Measurements from ENCODE around the gene LRRN3. TPM values are rescaled to one million over a fixed set of nuclear protein-coding genes. Genes with fewer than 3 reads are reported as not detected.
A peak's percentile ranks its signal among the peaks of the same experiment; 100 is the strongest.

Gene LRRN3
- total RNA-seq, 1 donor from 2014 or later = 2.2 TPM

DNA sequence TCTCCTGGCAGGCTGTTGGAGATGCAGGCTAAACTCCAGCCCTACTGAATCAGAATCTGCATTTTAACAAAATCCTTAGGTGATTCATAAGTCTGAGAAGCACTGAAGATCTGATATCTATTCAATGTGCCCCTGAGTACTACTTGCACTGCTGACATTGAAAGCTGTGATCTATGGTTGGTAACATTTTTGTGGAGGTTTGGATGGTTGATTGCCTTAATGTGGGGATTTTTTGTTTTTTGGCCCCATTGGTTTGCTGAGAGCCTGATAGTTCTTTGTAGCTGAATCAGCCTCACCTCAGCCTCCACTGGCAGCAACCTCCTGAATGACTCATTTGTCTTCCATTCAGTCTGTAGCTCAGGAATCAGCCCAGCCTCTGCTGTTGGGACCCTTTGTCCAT is 14.7 kb upstream of the LRRN3 start:
- H4K20me1 ChIP-seq (ENCODE audit: insufficient read depth, low read length) = no peaks in the 10 kb centered on the region
- H3K36me3 ChIP-seq (ENCODE audit: insufficient read depth, low read length) = no peaks in the 10 kb centered on the region
- TF ChIP-seq, protein P1, sequence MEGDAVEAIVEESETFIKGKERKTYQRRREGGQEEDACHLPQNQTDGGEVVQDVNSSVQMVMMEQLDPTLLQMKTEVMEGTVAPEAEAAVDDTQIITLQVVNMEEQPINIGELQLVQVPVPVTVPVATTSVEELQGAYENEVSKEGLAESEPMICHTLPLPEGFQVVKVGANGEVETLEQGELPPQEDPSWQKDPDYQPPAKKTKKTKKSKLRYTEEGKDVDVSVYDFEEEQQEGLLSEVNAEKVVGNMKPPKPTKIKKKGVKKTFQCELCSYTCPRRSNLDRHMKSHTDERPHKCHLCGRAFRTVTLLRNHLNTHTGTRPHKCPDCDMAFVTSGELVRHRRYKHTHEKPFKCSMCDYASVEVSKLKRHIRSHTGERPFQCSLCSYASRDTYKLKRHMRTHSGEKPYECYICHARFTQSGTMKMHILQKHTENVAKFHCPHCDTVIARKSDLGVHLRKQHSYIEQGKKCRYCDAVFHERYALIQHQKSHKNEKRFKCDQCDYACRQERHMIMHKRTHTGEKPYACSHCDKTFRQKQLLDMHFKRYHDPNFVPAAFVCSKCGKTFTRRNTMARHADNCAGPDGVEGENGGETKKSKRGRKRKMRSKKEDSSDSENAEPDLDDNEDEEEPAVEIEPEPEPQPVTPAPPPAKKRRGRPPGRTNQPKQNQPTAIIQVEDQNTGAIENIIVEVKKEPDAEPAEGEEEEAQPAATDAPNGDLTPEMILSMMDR (IDR thresholded peaks at IDR 0.05; ENCODE audit: insufficient read depth, low read depth, low read length) = no peak
- no peak for TF ChIP-seq EZH2 (IDR thresholded peaks at IDR 0.05; ENCODE audit: insufficient read depth, low read length)
- Mint-ChIP-seq H3K9me3 (ENCODE audit: unreplicated experiment) (no peaks in the 10 kb centered on the region), H3K27me3 (ENCODE audit: low read depth, unreplicated experiment) (no peaks in the 10 kb centered on the region), H3K4me3 (ENCODE audit: unreplicated experiment) (no peak overlapping the region), H3K36me3 (ENCODE audit: low read depth, unreplicated experiment) (no peaks in the 10 kb centered on the region), H3K4me1 (ENCODE audit: low read depth, unreplicated experiment) (peaks cover 39% of the 10 kb centered on the region), H3K27ac (ENCODE audit: unreplicated experiment) (no peak overlapping the region)
- H3K9ac ChIP-seq (ENCODE audit: low read length) = no peak overlapping the region
- no peaks in the 10 kb centered on the region for H3K9me3 ChIP-seq (ENCODE audit: insufficient read depth, low read depth, low read length)
- FAIRE-seq (peak; percentile 84), DNase-seq (ENCODE audit: low read depth) (peak; percentile 97)
- H3K27me3 ChIP-seq (ENCODE audit: insufficient read depth, low read length) = no peaks in the 10 kb centered on the region
- H3K4me2 ChIP-seq (ENCODE audit: low read length) = peak overlapping the region; percentile 19
- H3K4me3 ChIP-seq (ENCODE audit: insufficient read depth, low read depth, low read length) = no peak overlapping the region
- H2AFZ ChIP-seq (ENCODE audit: low read depth, low read length) = no peak overlapping the region
- peaks cover 11% of the 10 kb centered on the region for H3K4me1 ChIP-seq (ENCODE audit: insufficient read depth, low read length)
- H3K79me2 ChIP-seq (ENCODE audit: insufficient read depth, low read length) = no peaks in the 10 kb centered on the region
- peak overlapping the region; percentile 21 for H3K27ac ChIP-seq (ENCODE audit: low read depth, low read length)

DNA sequence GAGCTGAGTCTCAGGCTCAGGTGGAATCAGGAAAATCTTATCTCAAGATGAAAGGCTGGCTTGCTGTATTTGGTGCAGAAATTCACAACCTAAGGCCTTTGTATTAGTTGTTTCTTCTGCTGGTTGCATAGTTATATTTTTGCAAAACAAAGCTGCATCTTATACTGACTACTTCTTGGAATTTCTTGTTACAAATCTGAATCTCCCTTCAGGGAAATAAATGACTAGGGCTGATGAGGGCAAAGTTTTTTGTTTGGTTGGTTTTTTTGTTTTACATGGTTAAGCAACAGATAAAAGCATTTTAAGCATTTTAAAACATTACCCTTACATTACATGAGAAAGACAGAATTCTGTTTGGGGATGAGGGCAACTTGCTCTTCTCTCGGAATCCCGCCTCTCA is 13.9 kb upstream of the LRRN3 start:
- H3K27me3 Mint-ChIP-seq (ENCODE audit: low read depth, unreplicated experiment) = no peaks in the 10 kb centered on the region
- no peak for DNase-seq (ENCODE audit: low read depth)
- no peak overlapping the region for H2AFZ ChIP-seq (ENCODE audit: low read depth, low read length)
- no peak overlapping the region for H3K4me3 Mint-ChIP-seq (ENCODE audit: unreplicated experiment)
- no peaks in the 10 kb centered on the region for H3K79me2 ChIP-seq (ENCODE audit: insufficient read depth, low read length)
- H3K4me2 ChIP-seq (ENCODE audit: low read length) = no peak overlapping the region
- no peaks in the 10 kb centered on the region for H3K27me3 ChIP-seq (ENCODE audit: insufficient read depth, low read length)
- peak overlapping the region; percentile 43 for H3K27ac ChIP-seq (ENCODE audit: low read depth, low read length)
- no peaks in the 10 kb centered on the region for H3K36me3 Mint-ChIP-seq (ENCODE audit: low read depth, unreplicated experiment)
- H3K9me3 ChIP-seq (ENCODE audit: insufficient read depth, low read depth, low read length) = no peaks in the 10 kb centered on the region
- no peaks in the 10 kb centered on the region for H3K9me3 Mint-ChIP-seq (ENCODE audit: unreplicated experiment)
- no peaks in the 10 kb centered on the region for H3K36me3 ChIP-seq (ENCODE audit: insufficient read depth, low read length)
- FAIRE-seq = no peak
- peaks cover 40% of the 10 kb centered on the region for H3K4me1 Mint-ChIP-seq (ENCODE audit: low read depth, unreplicated experiment)
- no peak overlapping the region for H3K4me3 ChIP-seq (ENCODE audit: insufficient read depth, low read depth, low read length)
- H3K9ac ChIP-seq (ENCODE audit: low read length) = no peak overlapping the region
- no peaks in the 10 kb centered on the region for H4K20me1 ChIP-seq (ENCODE audit: insufficient read depth, low read length)
- peaks cover 19% of the 10 kb centered on the region for H3K4me1 ChIP-seq (ENCODE audit: insufficient read depth, low read length)
- TF ChIP-seq EZH2 (IDR thresholded peaks at IDR 0.05; ENCODE audit: insufficient read depth, low read length) = no peak
- TF ChIP-seq, protein P1 (IDR thresholded peaks at IDR 0.05; ENCODE audit: insufficient read depth, low read depth, low read length) = no peak
- H3K27ac Mint-ChIP-seq (ENCODE audit: unreplicated experiment) = no peak overlapping the region

DNA sequence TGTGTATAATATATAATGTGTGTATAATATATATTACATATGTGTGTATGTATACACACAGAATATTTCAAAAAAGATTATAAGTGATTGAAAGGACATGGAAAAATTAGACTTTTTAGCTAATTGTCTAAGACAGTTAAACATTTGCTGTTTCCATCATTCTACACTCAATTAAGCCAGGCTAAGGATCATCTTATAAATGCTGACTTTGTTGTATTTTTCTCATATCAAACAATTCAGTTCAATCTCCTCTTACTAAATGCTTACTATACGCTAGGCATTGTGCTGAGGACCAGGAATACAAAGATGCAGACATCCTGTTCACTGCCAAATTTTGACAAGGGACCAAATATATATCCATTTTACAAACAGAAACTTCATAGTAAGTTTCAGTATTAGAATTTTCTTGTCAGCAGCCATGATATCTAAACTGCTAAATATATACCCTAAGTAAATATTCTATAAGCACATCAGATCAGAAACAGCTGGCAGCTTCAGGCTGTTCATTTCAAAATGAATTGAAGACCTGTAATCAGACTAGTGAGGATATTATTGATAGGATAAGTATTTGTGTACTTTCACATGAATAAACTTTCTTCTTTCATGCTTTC is 10.3 kb upstream of the LRRN3 start:
- DNase-seq (ENCODE audit: low read depth) (no peak), FAIRE-seq (no peak)
- Histone ChIP-seq H3K27ac (ENCODE audit: low read depth, low read length) (no peak overlapping the region), H3K79me2 (ENCODE audit: insufficient read depth, low read length) (no peaks in the 10 kb centered on the region), H3K9ac (ENCODE audit: low read length) (no peak overlapping the region), H3K27me3 (ENCODE audit: insufficient read depth, low read length) (no peaks in the 10 kb centered on the region), H2AFZ (ENCODE audit: low read depth, low read length) (no peak overlapping the region), H3K36me3 (ENCODE audit: insufficient read depth, low read length) (no peaks in the 10 kb centered on the region), H4K20me1 (ENCODE audit: insufficient read depth, low read length) (no peaks in the 10 kb centered on the region), H3K4me1 (ENCODE audit: insufficient read depth, low read length) (peaks cover 33% of the 10 kb centered on the region), H3K4me2 (ENCODE audit: low read length) (no peak overlapping the region), H3K4me3 (ENCODE audit: insufficient read depth, low read depth, low read length) (no peak overlapping the region), H3K9me3 (ENCODE audit: insufficient read depth, low read depth, low read length) (no peaks in the 10 kb centered on the region)
- Mint-ChIP-seq H3K9me3 (ENCODE audit: unreplicated experiment) (no peaks in the 10 kb centered on the region), H3K27ac (ENCODE audit: unreplicated experiment) (no peak overlapping the region), H3K4me1 (ENCODE audit: low read depth, unreplicated experiment) (peaks cover 29% of the 10 kb centered on the region), H3K36me3 (ENCODE audit: low read depth, unreplicated experiment) (no peaks in the 10 kb centered on the region), H3K27me3 (ENCODE audit: low read depth, unreplicated experiment) (no peaks in the 10 kb centered on the region), H3K4me3 (ENCODE audit: unreplicated experiment) (no peak overlapping the region)
- TF ChIP-seq EZH2 (IDR thresholded peaks at IDR 0.05; ENCODE audit: insufficient read depth, low read length) = no peak
- TF ChIP-seq, protein P1 (IDR thresholded peaks at IDR 0.05; ENCODE audit: insufficient read depth, low read depth, low read length) = no peak
